Fibroblast of lung (primary cell): ENCODE data around the gene EHMT1. TPM values are rescaled to one million over a fixed set of nuclear protein-coding genes. Genes with fewer than 3 reads are reported as not detected.
A peak's percentile ranks its signal among the peaks of the same experiment; 100 is the strongest.

ENCODE experiments used
- DNase-seq, 2 donors: peaks; one replicate each; pipeline versions ENCODE4 v3.0.0 to v3.0.0-alpha.2; 2010; ENCODE audit warnings: low read depth in 2 of 2
- H2AFZ ChIP-seq: 2 replicates; pipeline ENCODE4 v1.5.1; 2012; ENCODE audit warnings: low read length, control low read depth, inconsistent platforms
- H3K27ac ChIP-seq: 2 replicates; pipeline ENCODE4 v1.5.1; 2011; ENCODE audit warnings: low read length, control low read depth; ENCODE audit not compliant: insufficient read depth
- H3K27me3 ChIP-seq: 2 replicates; pipeline ENCODE4 v1.5.1; 2011; ENCODE audit warnings: mild to moderate bottlenecking, low read length; ENCODE audit not compliant: control insufficient read depth, insufficient read depth
- H3K36me3 ChIP-seq: 2 replicates; pipeline ENCODE4 v1.5.1; 2011; ENCODE audit warnings: low read length; ENCODE audit not compliant: control insufficient read depth, insufficient read depth
- H3K4me1 ChIP-seq: 2 replicates; pipeline ENCODE4 v1.5.1; 2011; ENCODE audit warnings: low read length; ENCODE audit not compliant: control insufficient read depth, insufficient read depth; ENCODE audit errors: extremely low read depth
- H3K4me2 ChIP-seq: 2 replicates; pipeline ENCODE4 v1.5.1; 2011; ENCODE audit warnings: low read length, control low read depth; ENCODE audit not compliant: insufficient read depth; ENCODE audit errors: extremely low read depth
- H3K4me3 ChIP-seq, 4 experiments: fragments of 200-600 bp in 1 of 4; sonication (generic) in 1 of 4; replicated peaks in 1 of 4; 2 replicates each; pipeline ENCODE4 v1.5.1; 2011 to 2016; ENCODE audit warnings: low read length in 4 of 4, low read depth in 3 of 4, mild to moderate bottlenecking in 3 of 4, control low read depth in 2 of 4, inconsistent platforms in 1 of 4, mixed read lengths in 1 of 4; ENCODE audit not compliant: insufficient read depth in 1 of 4; ENCODE audit errors: control extremely low read depth in 1 of 4
- H3K79me2 ChIP-seq: 2 replicates; pipeline ENCODE4 v1.5.1; 2012; ENCODE audit warnings: mild to moderate bottlenecking, low read length, inconsistent platforms; ENCODE audit not compliant: control insufficient read depth, insufficient read depth
- H3K9ac ChIP-seq: 2 replicates; pipeline ENCODE4 v1.5.1; 2011; ENCODE audit warnings: mild to moderate bottlenecking, low read length, control low read depth; ENCODE audit not compliant: insufficient read depth
- H3K9me3 ChIP-seq: 2 replicates; pipeline ENCODE4 v1.5.1; 2012; ENCODE audit warnings: low read depth, low read length; ENCODE audit not compliant: control insufficient read depth, insufficient read depth
- H4K20me1 ChIP-seq: 2 replicates; pipeline ENCODE4 v1.5.1; 2011; ENCODE audit warnings: low read length; ENCODE audit not compliant: control insufficient read depth, insufficient read depth; ENCODE audit errors: extremely low read depth
- EZH2 ChIP-seq: IDR thresholded peaks from 2 replicates; pipeline ENCODE4 v1.5.1; 2012; ENCODE audit warnings: low read length, control low read depth, mild to moderate bottlenecking; ENCODE audit errors: missing control alignments
- polyA plus RNA-seq, 2 donors: library from polyadenylated mRNA; depleted of rRNA in 1 of 2; stranded (reverse) in 1 of 2; unstranded in 1 of 2; fragments of >200 nt; gene quantifications; 2 replicates each; pipeline ENCODE4 v1.2.1, GENCODE V29; 2011 to 2012; ENCODE audit warnings: missing spikeins in 1 of 2
- total RNA-seq: library from RNA; depleted of rRNA; stranded (reverse); fragments of >200 nt; gene quantifications from 2 replicates; pipeline ENCODE4 v1.2.1, GENCODE V29; 2014
- TF ChIP-seq, protein P1 (sequence below), 2 donors: IDR thresholded peaks in 1 of 2; conservative IDR thresholded peaks in 1 of 2; 1 replicate in 1 of 2; 2 replicates in 1 of 2; pipeline ENCODE4 v1.5.1; 2011 to 2012; ENCODE audit warnings: low read length in 2 of 2, control low read depth in 1 of 2, inconsistent platforms in 1 of 2, low read depth in 1 of 2, mild to moderate bottlenecking in 1 of 2

EHMT1 gene
- total and polyA plus RNA-seq, 2 donors (not counting 1 experiment from before 2014, with no cell fraction given) = 22.4 to 48.6 TPM

DNA sequence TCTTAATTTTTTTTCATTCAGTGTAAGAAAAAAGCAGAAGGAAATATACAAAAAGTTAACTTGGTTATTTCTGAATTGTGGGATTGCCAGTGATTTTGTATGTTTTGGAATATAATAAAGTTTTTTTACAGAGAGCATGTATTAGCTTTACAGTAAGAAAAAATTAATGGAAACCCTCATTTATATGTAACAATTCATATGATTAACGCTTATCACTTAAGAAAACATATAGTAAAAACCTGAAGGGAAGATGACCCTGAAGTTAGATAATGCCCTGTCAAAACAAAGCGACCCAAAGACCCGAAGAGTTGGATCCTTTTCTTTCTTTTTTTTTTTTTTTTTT, 52.4 kb downstream of the EHMT1 start:
- H3K27me3 ChIP-seq = no peaks in the 10 kb centered on the region
- no peak for DNase-seq
- H3K79me2 ChIP-seq = peaks cover 54% of the 10 kb centered on the region
- no peak overlapping the region for H3K27ac ChIP-seq
- no peak overlapping the region for H3K4me2 ChIP-seq
- peaks cover 2% of the 10 kb centered on the region for H3K4me1 ChIP-seq
- TF ChIP-seq, protein P1, sequence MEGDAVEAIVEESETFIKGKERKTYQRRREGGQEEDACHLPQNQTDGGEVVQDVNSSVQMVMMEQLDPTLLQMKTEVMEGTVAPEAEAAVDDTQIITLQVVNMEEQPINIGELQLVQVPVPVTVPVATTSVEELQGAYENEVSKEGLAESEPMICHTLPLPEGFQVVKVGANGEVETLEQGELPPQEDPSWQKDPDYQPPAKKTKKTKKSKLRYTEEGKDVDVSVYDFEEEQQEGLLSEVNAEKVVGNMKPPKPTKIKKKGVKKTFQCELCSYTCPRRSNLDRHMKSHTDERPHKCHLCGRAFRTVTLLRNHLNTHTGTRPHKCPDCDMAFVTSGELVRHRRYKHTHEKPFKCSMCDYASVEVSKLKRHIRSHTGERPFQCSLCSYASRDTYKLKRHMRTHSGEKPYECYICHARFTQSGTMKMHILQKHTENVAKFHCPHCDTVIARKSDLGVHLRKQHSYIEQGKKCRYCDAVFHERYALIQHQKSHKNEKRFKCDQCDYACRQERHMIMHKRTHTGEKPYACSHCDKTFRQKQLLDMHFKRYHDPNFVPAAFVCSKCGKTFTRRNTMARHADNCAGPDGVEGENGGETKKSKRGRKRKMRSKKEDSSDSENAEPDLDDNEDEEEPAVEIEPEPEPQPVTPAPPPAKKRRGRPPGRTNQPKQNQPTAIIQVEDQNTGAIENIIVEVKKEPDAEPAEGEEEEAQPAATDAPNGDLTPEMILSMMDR (conservative IDR thresholded peaks at IDR 0.05 in 1 of 2, IDR thresholded peaks at IDR 0.05 in 1 of 2; ENCODE audit: low read depth in 1 of 2, low read length in 2 of 2) = no peak
- TF ChIP-seq EZH2 = no peak
- no peak overlapping the region for H2AFZ ChIP-seq
- H3K9me3 ChIP-seq = no peaks in the 10 kb centered on the region
- H4K20me1 ChIP-seq = no peaks in the 10 kb centered on the region
- no peak overlapping the region for H3K9ac ChIP-seq
- peaks cover 4% of the 10 kb centered on the region for H3K36me3 ChIP-seq
- no peak overlapping the region for H3K4me3 ChIP-seq

- Histone ChIP-seq H3K27me3 (no peaks in the 10 kb centered on the region), H3K9ac (no peak overlapping the region), H4K20me1 (no peaks in the 10 kb centered on the region), H3K27ac (no peak overlapping the region), H3K9me3 (no peaks in the 10 kb centered on the region), H3K36me3 (peaks cover 4% of the 10 kb centered on the region), H3K4me2 (no peak overlapping the region), H3K79me2 (peaks cover 51% of the 10 kb centered on the region), H3K4me3 (no peak overlapping the region), H3K4me1 (peaks cover 2% of the 10 kb centered on the region), H2AFZ (no peak overlapping the region)
- DNase-seq = no peak
- TF ChIP-seq EZH2 = no peak
- TF ChIP-seq, protein P1 (conservative IDR thresholded peaks at IDR 0.05 in 1 of 2, IDR thresholded peaks at IDR 0.05 in 1 of 2; ENCODE audit: low read depth in 1 of 2, low read length in 2 of 2) = no peak
These were observed 52.9 kb downstream of the EHMT1 start for GRCh38 chr9:137671721-137672120.

DNA sequence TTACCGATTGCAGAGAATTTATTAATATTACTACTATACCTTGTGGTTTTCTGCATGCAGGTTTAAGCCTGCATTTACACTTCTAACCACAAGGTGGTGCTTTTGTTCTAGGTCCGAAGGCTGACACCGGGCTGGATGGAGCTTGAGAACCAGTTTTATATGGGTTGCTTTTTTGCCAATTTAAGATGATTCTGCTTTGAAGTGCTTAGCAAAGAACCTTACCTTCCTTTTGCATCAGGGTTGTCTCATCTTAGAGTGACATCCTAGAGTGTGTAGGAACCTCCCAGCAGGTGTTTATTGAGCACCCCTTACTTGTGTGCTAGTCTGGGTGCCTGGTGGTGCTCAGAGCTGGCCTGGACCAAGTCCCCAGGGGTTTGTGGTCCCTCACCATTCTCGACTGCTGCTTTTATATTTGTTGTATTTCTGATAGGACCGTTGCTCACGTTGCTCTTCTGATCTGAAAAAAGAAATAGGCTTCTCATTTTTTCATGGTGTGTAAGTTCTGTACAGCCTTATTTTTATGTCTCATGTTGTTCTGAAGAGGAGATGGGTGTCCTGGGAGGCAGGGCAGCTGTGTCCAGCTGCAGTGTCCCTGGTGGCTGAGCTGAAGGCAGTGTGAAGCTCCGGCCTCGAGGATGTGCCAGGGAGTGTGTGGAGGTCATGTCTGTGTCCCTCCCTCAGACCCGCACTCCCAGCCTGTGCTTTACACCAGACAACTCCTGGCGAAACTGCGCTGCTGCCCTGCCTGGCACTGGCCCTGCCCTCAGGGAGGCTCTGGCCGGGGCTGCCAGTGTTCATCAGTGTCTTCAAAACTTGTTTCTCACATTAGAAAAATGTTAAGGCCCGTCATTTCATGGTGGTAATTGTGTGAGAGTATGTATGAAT, 54.3 kb downstream of the EHMT1 start:
- Histone ChIP-seq H3K4me2 (no peak overlapping the region), H3K4me1 (peaks cover 2% of the 10 kb centered on the region), H3K9me3 (no peaks in the 10 kb centered on the region), H3K4me3 (no peak overlapping the region), H2AFZ (no peak overlapping the region), H3K9ac (no peak overlapping the region), H4K20me1 (no peaks in the 10 kb centered on the region), H3K27me3 (no peaks in the 10 kb centered on the region), H3K27ac (no peak overlapping the region), H3K79me2 (peaks cover 52% of the 10 kb centered on the region), H3K36me3 (peaks cover 4% of the 10 kb centered on the region)
- TF ChIP-seq EZH2 = no peak
- TF ChIP-seq, protein P1 (conservative IDR thresholded peaks at IDR 0.05 in 1 of 2, IDR thresholded peaks at IDR 0.05 in 1 of 2; ENCODE audit: low read depth in 1 of 2, low read length in 2 of 2) = peak; percentile 82 to 87
- DNase-seq = peak; percentile 54 to 85
